ENCODE results near the gene DUSP1. TPM values are rescaled to one million over a fixed set of nuclear protein-coding genes. Genes with fewer than 3 reads are reported as not detected.

The DUSP1 gene
- total RNA-seq, 1 experiment from 2014 or later = 522 TPM

DNA sequence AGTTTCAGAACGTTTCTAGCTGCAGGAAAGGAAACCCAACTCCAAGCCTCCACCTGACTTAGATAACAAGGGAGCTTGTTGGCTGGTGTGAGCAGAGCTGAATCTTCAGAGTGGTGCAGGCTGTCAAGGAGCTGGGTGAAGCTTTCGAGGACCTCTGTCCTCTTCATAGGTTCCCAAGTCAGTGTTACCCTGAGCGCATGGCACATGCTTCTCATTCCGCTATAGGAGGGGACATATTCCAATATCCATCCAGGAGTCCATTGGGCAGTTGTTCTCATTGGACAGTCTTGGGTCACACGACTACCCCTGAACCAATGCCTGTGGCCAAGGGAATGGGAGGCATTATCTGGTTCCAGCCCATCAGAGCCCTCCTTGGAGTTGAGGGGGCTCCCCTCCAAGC lies 50.3 kb downstream of the DUSP1 start:
- no TSS peak for BruUV-seq (replicated peaks)
- CTCF ChIA-PET = interaction anchor here (0.5 kb wide), 1 partner anchor 590 kb away, joined by 3 read pairs; no protein-coding TSS in a partner anchor
- TF ChIP-seq EZH2phosphoT487 (IDR thresholded peaks at IDR 0.05; ENCODE audit: borderline replicate concordance, low read length) (no peak), EZH2 (IDR thresholded peaks at IDR 0.05; ENCODE audit: low read length, unreplicated experiment) (no peak)
- TF ChIP-seq, protein P1, sequence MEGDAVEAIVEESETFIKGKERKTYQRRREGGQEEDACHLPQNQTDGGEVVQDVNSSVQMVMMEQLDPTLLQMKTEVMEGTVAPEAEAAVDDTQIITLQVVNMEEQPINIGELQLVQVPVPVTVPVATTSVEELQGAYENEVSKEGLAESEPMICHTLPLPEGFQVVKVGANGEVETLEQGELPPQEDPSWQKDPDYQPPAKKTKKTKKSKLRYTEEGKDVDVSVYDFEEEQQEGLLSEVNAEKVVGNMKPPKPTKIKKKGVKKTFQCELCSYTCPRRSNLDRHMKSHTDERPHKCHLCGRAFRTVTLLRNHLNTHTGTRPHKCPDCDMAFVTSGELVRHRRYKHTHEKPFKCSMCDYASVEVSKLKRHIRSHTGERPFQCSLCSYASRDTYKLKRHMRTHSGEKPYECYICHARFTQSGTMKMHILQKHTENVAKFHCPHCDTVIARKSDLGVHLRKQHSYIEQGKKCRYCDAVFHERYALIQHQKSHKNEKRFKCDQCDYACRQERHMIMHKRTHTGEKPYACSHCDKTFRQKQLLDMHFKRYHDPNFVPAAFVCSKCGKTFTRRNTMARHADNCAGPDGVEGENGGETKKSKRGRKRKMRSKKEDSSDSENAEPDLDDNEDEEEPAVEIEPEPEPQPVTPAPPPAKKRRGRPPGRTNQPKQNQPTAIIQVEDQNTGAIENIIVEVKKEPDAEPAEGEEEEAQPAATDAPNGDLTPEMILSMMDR (conservative IDR thresholded peaks at IDR 0.05; ENCODE audit: low read depth, low read length) = no peak
- Histone ChIP-seq H3K4me1 (ENCODE audit: insufficient read depth, low read length) (no peaks in the 10 kb centered on the region), H2AFZ (ENCODE audit: low read length) (no peak overlapping the region), H3K79me2 (ENCODE audit: low read length) (no peaks in the 10 kb centered on the region), H3K4me2 (ENCODE audit: low read length) (no peak overlapping the region), H3K27me3 (ENCODE audit: low read length) (no peaks in the 10 kb centered on the region), H3K9me3 (ENCODE audit: low read length) (no peaks in the 10 kb centered on the region), H3K9me2 (replicated peaks; ENCODE audit: low read length) (no peaks in the 10 kb centered on the region), H4K20me1 (ENCODE audit: low read length) (no peaks in the 10 kb centered on the region), H3K36me3 (ENCODE audit: low read depth, low read length) (no peaks in the 10 kb centered on the region), H3K9ac (ENCODE audit: low read length) (no peak overlapping the region), H3K27ac (ENCODE audit: low read length) (no peak overlapping the region), H3K4me3 (ENCODE audit: low read length) (no peak overlapping the region), H3F3A (ENCODE audit: low read length, unreplicated experiment) (no peaks in the 10 kb centered on the region)
- POLR2A ChIA-PET (ENCODE audit: unreplicated experiment) = no interaction called here
- ATAC-seq (no peak), DNase-seq (no peak)
- intact Hi-C loops (cut with micrococcal nuclease) = no loop called here

DNA sequence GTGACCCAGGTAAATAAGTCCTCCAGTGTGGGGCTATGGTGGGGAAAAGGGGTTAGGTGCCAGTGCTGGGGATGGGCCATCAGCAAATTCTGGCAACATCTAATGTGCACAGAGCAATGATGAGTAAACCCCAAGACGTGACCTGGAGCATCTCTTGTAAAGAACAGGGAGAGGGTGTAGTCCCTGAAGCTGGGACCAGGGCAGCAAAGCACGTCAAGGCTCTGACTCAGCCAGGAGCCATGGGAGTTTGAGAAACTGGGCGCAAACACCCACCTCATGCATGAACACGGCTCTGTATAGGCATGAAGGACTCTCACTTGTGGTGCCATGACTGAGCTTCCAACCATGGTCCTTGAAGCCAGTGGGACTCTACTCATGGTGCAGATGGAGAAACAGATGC lies 51.8 kb downstream of the DUSP1 start:
- CTCF ChIA-PET = interaction anchor here (0.5 kb wide), 1 partner anchor 113 kb away, joined by 11 read pairs; no protein-coding TSS in a partner anchor
- H3K4me2 ChIP-seq (ENCODE audit: low read length) = no peak overlapping the region
- intact Hi-C loops (cut with micrococcal nuclease) = no loop called here

DNA sequence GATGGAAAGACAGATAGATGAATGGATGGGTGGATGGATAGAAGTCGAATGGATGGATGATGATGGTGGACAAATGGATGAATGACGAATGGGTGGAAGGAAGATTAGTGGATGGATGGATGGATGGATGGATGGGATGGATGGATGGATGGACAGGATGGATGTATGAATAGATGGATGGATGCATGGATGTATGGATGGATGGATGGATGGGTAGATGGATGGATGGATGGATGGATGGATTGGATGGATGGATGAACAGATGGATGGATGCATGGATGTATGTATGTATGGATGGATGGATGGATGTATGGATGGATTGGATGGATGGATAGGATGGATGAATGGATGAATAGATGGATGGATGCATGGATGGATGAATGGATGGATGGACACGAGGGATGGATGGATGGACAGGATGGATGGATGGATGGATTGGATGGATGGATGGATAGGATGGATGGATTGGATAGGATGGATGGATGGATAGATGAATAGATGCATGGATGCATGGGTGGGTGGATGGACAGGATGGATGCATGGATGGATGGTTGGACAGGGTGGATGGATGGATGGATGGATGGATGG lies 52.4 kb downstream of the DUSP1 start:
- Histone ChIP-seq H3K9ac (ENCODE audit: low read length) (no peak overlapping the region), H3K36me3 (ENCODE audit: low read depth, low read length) (no peaks in the 10 kb centered on the region), H3K4me2 (ENCODE audit: low read length) (no peak overlapping the region), H3K4me1 (ENCODE audit: insufficient read depth, low read length) (peaks cover 8% of the 10 kb centered on the region), H2AFZ (ENCODE audit: low read length) (no peak overlapping the region), H3K27ac (ENCODE audit: low read length) (no peak overlapping the region), H4K20me1 (ENCODE audit: low read length) (no peaks in the 10 kb centered on the region), H3F3A (ENCODE audit: low read length, unreplicated experiment) (no peaks in the 10 kb centered on the region), H3K9me3 (ENCODE audit: low read length) (no peaks in the 10 kb centered on the region), H3K9me2 (replicated peaks; ENCODE audit: low read length) (no peaks in the 10 kb centered on the region), H3K4me3 (ENCODE audit: low read length) (no peak overlapping the region), H3K27me3 (ENCODE audit: low read length) (no peaks in the 10 kb centered on the region), H3K79me2 (ENCODE audit: low read length) (no peaks in the 10 kb centered on the region)
- BruUV-seq (replicated peaks) = no TSS peak
- no peak for DNase-seq
- ChIA-PET CTCF (no interaction called here), POLR2A (ENCODE audit: unreplicated experiment) (no interaction called here)
- no peak for ATAC-seq
- TF ChIP-seq, protein P1 (conservative IDR thresholded peaks at IDR 0.05; ENCODE audit: low read depth, low read length) = no peak
- TF ChIP-seq EZH2 (IDR thresholded peaks at IDR 0.05; ENCODE audit: low read length, unreplicated experiment) (no peak), EZH2phosphoT487 (IDR thresholded peaks at IDR 0.05; ENCODE audit: borderline replicate concordance, low read length) (no peak)
- intact Hi-C loops (cut with micrococcal nuclease) = no loop called here

More for the DNA sequence above, 51.8 kb downstream of the DUSP1 start:
- Histone ChIP-seq H4K20me1 (ENCODE audit: low read length) (no peaks in the 10 kb centered on the region), H3K36me3 (ENCODE audit: low read depth, low read length) (no peaks in the 10 kb centered on the region), H3K9me3 (ENCODE audit: low read length) (no peaks in the 10 kb centered on the region), H3K9ac (ENCODE audit: low read length) (no peak overlapping the region), H3F3A (ENCODE audit: low read length, unreplicated experiment) (no peaks in the 10 kb centered on the region), H3K27me3 (ENCODE audit: low read length) (no peaks in the 10 kb centered on the region), H3K27ac (ENCODE audit: low read length) (no peak overlapping the region), H3K79me2 (ENCODE audit: low read length) (no peaks in the 10 kb centered on the region), H3K4me1 (ENCODE audit: insufficient read depth, low read length) (peaks cover 8% of the 10 kb centered on the region), H3K4me3 (ENCODE audit: low read length) (no peak overlapping the region), H3K9me2 (replicated peaks; ENCODE audit: low read length) (no peaks in the 10 kb centered on the region), H2AFZ (ENCODE audit: low read length) (no peak overlapping the region)
- no peak for ATAC-seq
- no TSS peak for BruUV-seq (replicated peaks)
- no peak for DNase-seq
- POLR2A ChIA-PET (ENCODE audit: unreplicated experiment) = no interaction called here
- TF ChIP-seq, protein P1 (conservative IDR thresholded peaks at IDR 0.05; ENCODE audit: low read depth, low read length) = no peak
- TF ChIP-seq EZH2phosphoT487 (IDR thresholded peaks at IDR 0.05; ENCODE audit: borderline replicate concordance, low read length) = no peak

Measured in PC-3 (cell line).